ENCODE measurements around the gene CD244.

Gene CD244

DNA sequence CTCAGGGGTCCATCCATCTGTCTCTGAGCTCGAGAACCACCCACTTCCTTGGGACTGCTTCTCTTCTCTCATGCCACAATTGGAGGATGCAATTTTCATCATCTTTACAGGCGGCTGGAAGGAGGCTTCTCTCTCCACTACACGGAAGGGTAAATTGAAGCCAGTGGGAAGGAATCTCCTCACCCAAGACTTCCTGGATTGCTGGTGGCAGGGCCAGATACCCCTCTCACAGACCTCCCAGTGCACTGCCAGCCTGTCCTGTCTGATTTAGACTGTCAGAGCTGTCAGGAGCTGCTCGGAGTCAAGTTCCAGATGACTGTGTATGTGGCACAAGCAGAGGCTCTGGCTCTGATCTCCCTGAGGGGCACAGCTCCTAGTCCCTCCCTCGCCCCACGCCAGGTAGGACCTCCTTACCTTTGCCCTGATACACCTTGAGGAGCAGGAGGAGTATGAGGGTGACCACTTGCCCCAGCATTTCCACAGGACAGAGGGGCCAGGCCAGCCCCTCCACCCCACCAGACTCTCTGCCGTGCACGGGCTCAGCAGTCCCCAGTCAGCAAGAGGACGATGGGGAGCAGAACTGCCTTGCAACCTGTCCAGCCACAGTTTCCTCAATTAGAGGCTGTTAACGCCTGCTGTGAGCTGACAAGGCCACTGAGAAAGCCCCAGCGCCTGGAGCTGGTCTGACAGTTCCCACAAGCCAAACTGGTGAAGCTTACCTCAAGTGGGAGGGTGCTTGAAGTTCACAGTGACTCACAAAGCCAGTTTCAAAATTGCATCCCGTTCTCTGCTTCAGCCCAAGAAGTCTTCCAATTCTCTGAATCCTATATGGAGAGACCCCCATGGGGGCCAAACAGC, at the start of gene CD244:
Gene CD244, minus strand, starts transcription at position 685 of the 858 bp plus-strand sequence. Its CDS starts 210 bp downstream, at position 475.
- DNase-seq (ENCODE audit: low spot score) = peak; percentile 78
- in situ Hi-C loops (cut with MboI; ENCODE audit: low sequenced_read_pairs, unreplicated experiment) = no loop called here
- TF ChIP-seq, protein P1, sequence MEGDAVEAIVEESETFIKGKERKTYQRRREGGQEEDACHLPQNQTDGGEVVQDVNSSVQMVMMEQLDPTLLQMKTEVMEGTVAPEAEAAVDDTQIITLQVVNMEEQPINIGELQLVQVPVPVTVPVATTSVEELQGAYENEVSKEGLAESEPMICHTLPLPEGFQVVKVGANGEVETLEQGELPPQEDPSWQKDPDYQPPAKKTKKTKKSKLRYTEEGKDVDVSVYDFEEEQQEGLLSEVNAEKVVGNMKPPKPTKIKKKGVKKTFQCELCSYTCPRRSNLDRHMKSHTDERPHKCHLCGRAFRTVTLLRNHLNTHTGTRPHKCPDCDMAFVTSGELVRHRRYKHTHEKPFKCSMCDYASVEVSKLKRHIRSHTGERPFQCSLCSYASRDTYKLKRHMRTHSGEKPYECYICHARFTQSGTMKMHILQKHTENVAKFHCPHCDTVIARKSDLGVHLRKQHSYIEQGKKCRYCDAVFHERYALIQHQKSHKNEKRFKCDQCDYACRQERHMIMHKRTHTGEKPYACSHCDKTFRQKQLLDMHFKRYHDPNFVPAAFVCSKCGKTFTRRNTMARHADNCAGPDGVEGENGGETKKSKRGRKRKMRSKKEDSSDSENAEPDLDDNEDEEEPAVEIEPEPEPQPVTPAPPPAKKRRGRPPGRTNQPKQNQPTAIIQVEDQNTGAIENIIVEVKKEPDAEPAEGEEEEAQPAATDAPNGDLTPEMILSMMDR (IDR thresholded peaks at IDR 0.05; ENCODE audit: borderline replicate concordance, control extremely low read depth, extremely low read depth, insufficient read depth, missing control alignments) = no peak

DNA sequence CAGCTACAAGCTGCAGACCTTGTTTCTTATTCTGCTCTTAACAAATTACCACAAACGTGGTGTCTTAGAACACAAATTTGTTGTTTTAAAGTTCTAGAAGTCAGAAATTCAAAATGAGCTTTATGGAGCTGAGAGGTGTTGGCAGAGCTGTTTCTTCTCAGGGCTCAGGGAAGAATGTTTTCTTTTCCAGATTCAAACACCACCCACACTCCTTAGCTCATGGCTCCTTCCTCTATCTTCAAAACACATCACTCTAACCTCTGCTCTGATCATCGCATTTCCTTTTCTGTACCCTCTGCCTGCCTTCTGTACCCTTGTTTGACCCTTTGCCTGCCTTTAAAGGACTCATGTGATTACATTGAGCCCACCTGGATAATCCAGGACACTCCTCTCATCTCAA, 49.2 kb upstream of the CD244 start:
- TF ChIP-seq, protein P1 (IDR thresholded peaks at IDR 0.05; ENCODE audit: borderline replicate concordance, control extremely low read depth, extremely low read depth, insufficient read depth, missing control alignments) = no peak
- no peak for DNase-seq (ENCODE audit: low spot score)
- in situ Hi-C loops (cut with MboI; ENCODE audit: low sequenced_read_pairs, unreplicated experiment) = no loop called here

- TF ChIP-seq, protein P1 (IDR thresholded peaks at IDR 0.05; ENCODE audit: borderline replicate concordance, control extremely low read depth, extremely low read depth, insufficient read depth, missing control alignments) = no peak
- in situ Hi-C loops (cut with MboI; ENCODE audit: low sequenced_read_pairs, unreplicated experiment) = no loop called here
- no peak for DNase-seq (ENCODE audit: low spot score)
Observed at GRCh38 chr1:160911441-160911840, 48.8 kb upstream of the CD244 start.

- DNase-seq (ENCODE audit: low spot score) = no peak
- TF ChIP-seq, protein P1 (IDR thresholded peaks at IDR 0.05; ENCODE audit: borderline replicate concordance, control extremely low read depth, extremely low read depth, insufficient read depth, missing control alignments) = no peak
- in situ Hi-C loops (cut with MboI; ENCODE audit: low sequenced_read_pairs, unreplicated experiment) = no loop called here
Observed at GRCh38 chr1:160910170-160910750, 47.6 kb upstream of the CD244 start.

DNA sequence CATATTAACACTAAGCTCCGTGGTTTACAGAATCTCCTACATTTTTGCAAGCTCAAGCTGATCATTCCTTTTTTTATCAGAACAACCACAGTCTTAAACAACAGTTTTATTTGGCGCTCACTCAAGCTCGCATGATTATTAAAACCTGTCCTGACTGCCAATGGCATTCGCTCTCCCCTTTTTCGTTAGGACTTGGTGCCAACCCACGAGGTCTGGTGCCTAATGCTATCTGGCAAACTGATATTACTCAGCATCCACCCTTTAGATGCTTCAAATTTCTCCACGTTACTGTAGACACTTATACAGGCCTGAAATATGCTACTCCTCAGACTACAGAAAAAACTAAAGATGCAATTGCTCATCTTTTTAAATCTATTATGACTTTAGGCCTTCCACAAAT, 45.3 kb upstream of the CD244 start:
- in situ Hi-C loops (cut with MboI; ENCODE audit: low sequenced_read_pairs, unreplicated experiment) = no loop called here
- TF ChIP-seq, protein P1 (IDR thresholded peaks at IDR 0.05; ENCODE audit: borderline replicate concordance, control extremely low read depth, extremely low read depth, insufficient read depth, missing control alignments) = no peak
- DNase-seq (ENCODE audit: low spot score) = no peak

GRCh38 chr1:160905617-160905989, 42.9 kb upstream of the CD244 start:
- TF ChIP-seq, protein P1 (IDR thresholded peaks at IDR 0.05; ENCODE audit: borderline replicate concordance, control extremely low read depth, extremely low read depth, insufficient read depth, missing control alignments) = no peak
- no peak for DNase-seq (ENCODE audit: low spot score)
- in situ Hi-C loops (cut with MboI; ENCODE audit: low sequenced_read_pairs, unreplicated experiment) = no loop called here
